ENCODE measurements around the gene NPAS3.

NPAS3 gene

GRCh38 chr14:33465846-33466700 is 527.4 kb downstream of the NPAS3 start:
- Histone ChIP-seq H3K9me3 (ENCODE audit: severe bottlenecking) (no peaks in the 10 kb centered on the region), H3K27ac (ENCODE audit: poor library complexity, severe bottlenecking) (peak overlapping the region; percentile 9), H3K4me3 (ENCODE audit: severe bottlenecking) (no peak overlapping the region), H3K4me1 (ENCODE audit: insufficient read depth, poor library complexity, severe bottlenecking) (peaks cover 11% of the 10 kb centered on the region), H3K36me3 (ENCODE audit: low read depth) (no peaks in the 10 kb centered on the region), H3K27me3 (ENCODE audit: insufficient read depth, poor library complexity, severe bottlenecking) (no peaks in the 10 kb centered on the region)
- ATAC-seq (ENCODE audit: low read depth) (peak; percentile 93), DNase-seq (ENCODE audit: low spot score) (no peak)
- no peak for TF ChIP-seq CTCF (IDR thresholded peaks at IDR 0.05; ENCODE audit: poor library complexity, severe bottlenecking)

- Histone ChIP-seq H3K36me3 (ENCODE audit: low read depth) (no peaks in the 10 kb centered on the region), H3K27me3 (ENCODE audit: insufficient read depth, poor library complexity, severe bottlenecking) (no peaks in the 10 kb centered on the region), H3K9me3 (ENCODE audit: severe bottlenecking) (no peaks in the 10 kb centered on the region), H3K4me1 (ENCODE audit: insufficient read depth, poor library complexity, severe bottlenecking) (peaks cover 11% of the 10 kb centered on the region), H3K4me3 (ENCODE audit: severe bottlenecking) (no peak overlapping the region), H3K27ac (ENCODE audit: poor library complexity, severe bottlenecking) (no peak overlapping the region)
- no peak for ATAC-seq (ENCODE audit: low read depth)
- no peak for TF ChIP-seq CTCF (IDR thresholded peaks at IDR 0.05; ENCODE audit: poor library complexity, severe bottlenecking)
- no peak for DNase-seq (ENCODE audit: low spot score)
Measured at GRCh38 chr14:33467971-33468370, 529.3 kb downstream of the NPAS3 start.

GRCh38 chr14:33469898-33470297 is 531.2 kb downstream of the NPAS3 start:
- no peak for DNase-seq (ENCODE audit: low spot score)
- Histone ChIP-seq H3K36me3 (ENCODE audit: low read depth) (no peaks in the 10 kb centered on the region), H3K9me3 (ENCODE audit: severe bottlenecking) (no peaks in the 10 kb centered on the region), H3K27me3 (ENCODE audit: insufficient read depth, poor library complexity, severe bottlenecking) (no peaks in the 10 kb centered on the region), H3K4me1 (ENCODE audit: insufficient read depth, poor library complexity, severe bottlenecking) (peaks cover 11% of the 10 kb centered on the region), H3K27ac (ENCODE audit: poor library complexity, severe bottlenecking) (no peak overlapping the region), H3K4me3 (ENCODE audit: severe bottlenecking) (no peak overlapping the region)
- ATAC-seq (ENCODE audit: low read depth) = no peak
- no peak for TF ChIP-seq CTCF (IDR thresholded peaks at IDR 0.05; ENCODE audit: poor library complexity, severe bottlenecking)

- DNase-seq (ENCODE audit: low spot score) (no peak), ATAC-seq (ENCODE audit: low read depth) (no peak)
- Histone ChIP-seq H3K4me3 (ENCODE audit: severe bottlenecking) (no peak overlapping the region), H3K27me3 (ENCODE audit: insufficient read depth, poor library complexity, severe bottlenecking) (no peaks in the 10 kb centered on the region), H3K27ac (ENCODE audit: poor library complexity, severe bottlenecking) (no peak overlapping the region), H3K36me3 (ENCODE audit: low read depth) (no peaks in the 10 kb centered on the region), H3K9me3 (ENCODE audit: severe bottlenecking) (no peaks in the 10 kb centered on the region), H3K4me1 (ENCODE audit: insufficient read depth, poor library complexity, severe bottlenecking) (no peaks in the 10 kb centered on the region)
- TF ChIP-seq CTCF (IDR thresholded peaks at IDR 0.05; ENCODE audit: poor library complexity, severe bottlenecking) = no peak
Measured at GRCh38 chr14:33471776-33472175, 533.1 kb downstream of the NPAS3 start.

- H3K27ac ChIP-seq (ENCODE audit: poor library complexity, severe bottlenecking) = no peak overlapping the region
- H3K4me3 ChIP-seq (ENCODE audit: severe bottlenecking) = no peak overlapping the region
- ATAC-seq (ENCODE audit: low read depth) = peak; percentile 81; the same call in 2 of the 3 replicates
- H3K36me3 ChIP-seq (ENCODE audit: low read depth) = no peaks in the 10 kb centered on the region
- no peaks in the 10 kb centered on the region for H3K27me3 ChIP-seq (ENCODE audit: insufficient read depth, poor library complexity, severe bottlenecking)
- H3K9me3 ChIP-seq (ENCODE audit: severe bottlenecking) = no peaks in the 10 kb centered on the region
- peak; percentile 77 for TF ChIP-seq CTCF (IDR thresholded peaks at IDR 0.05; ENCODE audit: poor library complexity, severe bottlenecking)
- DNase-seq (ENCODE audit: low spot score) = no peak
- H3K4me1 ChIP-seq (ENCODE audit: insufficient read depth, poor library complexity, severe bottlenecking) = no peaks in the 10 kb centered on the region
Measured at GRCh38 chr14:33475623-33476022, 536.9 kb downstream of the NPAS3 start.
